HT1080 (cell line): ENCODE results near the gene C6orf132. TPM values are rescaled to one million over a fixed set of nuclear protein-coding genes. Genes with fewer than 3 reads are reported as not detected.

ENCODE experiments used
- DNase-seq: peaks from one replicate; pipeline ENCODE4 v3.0.0-alpha.2; 2015; ENCODE audit warnings: low read depth
- total RNA-seq: library from RNA; depleted of rRNA; stranded (reverse); fragments of >200 nt; shearing (Covaris generic); gene quantifications from 2 replicates; pipeline ENCODE4 v1.2.3, GENCODE V29; 2014

The C6orf132 gene
- total RNA-seq, 1 experiment from 2014 or later = not detected

GRCh38 chr6:42106112-42107023 is 36.1 kb downstream of the C6orf132 start:
- no peak for DNase-seq

DNA sequence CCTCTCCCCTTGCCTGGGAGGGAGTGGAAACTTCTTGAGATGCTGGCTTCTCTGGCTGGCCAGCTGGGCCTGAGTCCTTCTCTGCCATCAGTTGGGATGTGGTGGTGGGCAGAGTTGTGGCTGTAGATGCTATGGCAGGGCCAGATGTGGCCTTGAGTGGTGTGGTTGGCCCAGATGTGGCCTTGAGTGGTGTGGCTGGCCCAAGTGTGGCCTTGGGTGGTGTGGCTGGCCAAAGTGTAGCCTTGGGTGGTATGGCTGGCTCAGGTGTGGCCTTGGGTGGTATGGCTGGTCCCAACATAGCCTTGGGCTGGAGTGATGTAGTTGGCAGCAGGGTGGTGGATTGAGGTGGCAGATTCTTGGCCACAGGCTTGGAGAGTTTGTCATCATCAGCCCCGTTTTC is 36.7 kb downstream of the C6orf132 start:
- DNase-seq = no peak

DNA sequence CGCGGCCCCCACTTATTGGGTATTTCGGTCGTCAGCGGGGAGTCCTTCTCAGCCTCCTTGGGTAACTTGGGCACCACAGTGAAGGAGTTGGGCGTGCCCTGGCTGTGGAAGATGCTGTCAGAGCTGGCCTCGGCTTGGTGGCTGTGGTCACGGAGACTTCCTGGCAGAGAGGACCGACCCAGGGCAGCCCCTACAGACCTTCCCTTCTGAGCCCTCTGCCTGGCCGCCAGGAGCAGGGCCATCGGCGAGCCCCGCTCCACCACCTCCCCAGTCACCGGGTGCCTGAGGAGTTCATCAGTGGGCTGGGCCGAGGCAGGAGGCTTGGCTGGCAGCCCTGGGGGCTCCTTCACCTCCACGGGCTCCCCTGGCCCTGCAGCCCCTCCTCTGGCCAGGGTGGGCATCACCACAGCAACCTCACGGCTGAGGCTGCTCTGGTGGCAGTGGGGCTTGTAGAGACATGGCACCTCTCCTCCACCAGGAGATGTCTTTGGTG is 37.2 kb downstream of the C6orf132 start:
- no peak for DNase-seq

GRCh38 chr6:42104804-42105125 is 37.7 kb downstream of the C6orf132 start:
- no peak for DNase-seq

DNA sequence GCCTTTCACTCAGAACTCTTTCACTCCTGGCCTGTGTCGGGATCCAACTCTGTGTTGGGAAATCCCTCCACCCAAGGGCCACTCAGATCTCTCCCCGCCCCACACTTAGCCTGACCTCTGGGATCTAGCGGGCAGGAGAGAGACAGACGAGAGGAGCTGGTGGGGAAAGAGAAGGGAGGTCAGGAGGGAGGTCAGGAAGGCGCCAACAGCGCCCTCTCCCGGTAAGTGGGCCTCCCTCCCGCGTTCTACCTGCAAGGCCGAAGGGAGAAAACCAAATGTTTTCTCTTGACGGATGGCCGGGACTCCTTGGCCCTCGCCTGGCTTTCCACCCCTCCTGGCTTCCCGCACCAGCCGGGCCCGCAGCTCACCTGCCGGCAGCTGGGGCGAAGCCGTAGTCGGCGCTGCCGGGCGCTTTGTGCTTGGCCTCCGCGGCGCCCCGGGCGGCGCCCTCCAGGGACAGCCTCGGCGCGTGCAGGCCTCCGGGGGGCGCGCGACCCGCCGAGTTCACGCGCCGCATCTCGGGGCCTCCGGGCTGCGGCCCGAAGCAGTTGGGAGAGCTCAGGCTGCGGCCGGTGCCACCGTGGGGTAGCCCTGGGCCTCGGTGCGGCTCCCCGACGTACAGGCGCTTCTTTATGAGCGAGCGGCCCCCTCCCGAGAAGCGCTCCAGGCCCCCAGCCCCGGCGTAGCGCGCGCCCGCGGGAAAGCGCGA is 38.2 kb downstream of the C6orf132 start:
- DNase-seq = no peak

GRCh38 chr6:42103753-42104094 is 38.7 kb downstream of the C6orf132 start:
- no peak for DNase-seq

DNA sequence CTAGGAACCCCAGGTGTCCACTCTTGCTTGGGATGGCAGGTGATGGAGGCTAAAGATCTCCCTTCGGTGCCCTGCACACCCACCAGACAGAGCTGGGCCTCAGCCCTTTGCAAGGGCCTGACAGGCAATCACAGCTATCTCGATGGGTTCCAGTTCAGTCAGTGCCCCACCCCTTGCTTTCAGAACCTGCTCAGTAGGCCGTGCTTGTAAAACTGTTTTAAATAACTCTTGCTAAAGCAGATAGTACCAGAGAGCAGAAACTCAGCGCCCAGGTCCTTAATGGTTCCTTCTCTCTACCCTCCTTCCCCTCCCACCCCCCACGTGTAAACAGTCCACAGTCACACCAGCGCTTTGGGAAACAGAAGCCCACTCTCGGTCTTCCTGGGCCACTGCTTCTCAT is 39.2 kb downstream of the C6orf132 start:
- no peak for DNase-seq

GRCh38 chr6:42101186-42101657 is 41.2 kb downstream of the C6orf132 start:
- DNase-seq = no peak

DNA sequence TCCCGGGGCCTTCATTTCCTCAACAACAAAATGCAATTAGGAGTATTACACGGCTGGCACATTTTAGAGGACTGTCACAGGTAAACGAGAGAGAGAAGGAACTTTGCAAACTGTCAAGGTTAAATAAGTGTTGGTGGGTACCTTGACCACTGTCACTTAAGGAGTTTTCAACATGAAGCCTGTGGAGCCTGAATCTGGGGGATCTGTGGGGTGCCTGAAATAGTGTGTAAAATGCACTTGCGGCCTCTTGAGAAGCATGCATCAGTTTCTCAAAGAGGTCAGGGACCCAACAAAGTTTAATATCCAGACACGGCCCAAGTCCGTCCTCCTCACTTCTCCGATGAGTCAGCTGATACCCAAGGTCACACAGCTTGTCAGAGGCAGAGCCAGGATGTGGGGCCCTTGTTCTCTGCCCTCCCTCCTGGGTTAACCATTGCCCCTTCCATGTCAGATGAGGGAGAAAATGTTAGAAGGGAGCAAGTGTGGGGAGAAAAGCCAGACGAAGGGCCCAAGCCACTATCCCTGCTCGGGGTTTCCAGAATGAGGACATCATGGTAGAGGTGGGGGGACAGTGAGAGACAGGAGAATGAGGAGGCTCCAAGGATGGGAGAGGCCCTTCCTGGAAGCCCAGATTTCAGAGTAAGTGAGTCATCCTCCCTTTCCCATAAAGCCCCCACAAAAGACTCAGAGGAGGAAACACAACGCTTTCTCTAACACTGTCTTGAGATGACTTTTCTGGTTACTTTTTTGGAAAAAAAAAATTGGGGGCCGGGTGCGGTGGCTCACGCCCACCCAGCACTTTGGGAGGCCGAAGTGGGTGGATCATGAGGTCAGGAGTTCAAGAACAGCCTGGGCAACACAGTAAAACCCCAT is 42.2 kb downstream of the C6orf132 start:
- peak; percentile 86 for DNase-seq

- peak; percentile 78 for DNase-seq
Measured at GRCh38 chr6:42099340-42100028, 42.9 kb downstream of the C6orf132 start.

DNA sequence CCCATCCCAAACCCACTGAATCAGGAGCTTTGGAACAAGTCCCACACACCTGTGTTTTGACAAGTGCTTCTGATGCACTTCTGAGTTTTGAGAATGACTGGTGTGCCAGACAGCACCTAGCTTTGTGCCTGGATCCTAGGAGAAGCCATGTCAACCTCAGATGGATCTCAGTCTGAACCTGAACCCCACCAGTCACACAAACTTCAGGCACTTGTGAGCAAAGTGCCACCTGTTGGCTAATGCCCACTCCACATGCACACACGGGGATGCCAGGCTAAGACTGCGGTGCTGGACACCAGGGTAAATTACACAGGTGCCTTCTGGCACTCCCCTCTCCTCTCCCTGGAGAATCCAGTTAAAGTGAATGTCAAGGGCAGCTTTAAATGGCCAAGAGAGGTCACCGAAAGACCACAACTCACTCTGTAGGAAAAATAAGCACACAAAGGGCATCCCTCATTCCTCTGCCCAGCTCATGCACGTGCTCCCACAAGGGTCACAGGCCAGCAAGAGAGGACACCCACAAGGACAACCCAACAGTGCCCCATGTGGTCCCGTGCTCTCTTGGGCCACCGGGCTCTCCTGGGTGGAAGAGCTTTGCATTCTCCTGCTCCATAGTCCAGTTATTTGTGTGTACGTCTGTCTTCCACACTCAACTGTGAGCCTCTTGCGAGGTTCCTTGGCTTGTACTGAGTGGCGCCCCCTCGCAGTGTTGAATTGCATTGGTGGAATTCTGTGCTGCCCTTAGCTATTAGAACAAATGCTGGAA is 46.5 kb downstream of the C6orf132 start:
- DNase-seq = no peak

GRCh38 chr6:42095094-42095493 is 47.3 kb downstream of the C6orf132 start:
- no peak for DNase-seq

- peak; percentile 6 for DNase-seq
Measured at GRCh38 chr6:42093582-42094329, 48.7 kb downstream of the C6orf132 start.

- DNase-seq = no peak
Measured at GRCh38 chr6:42091718-42092023, 50.7 kb downstream of the C6orf132 start.

DNA sequence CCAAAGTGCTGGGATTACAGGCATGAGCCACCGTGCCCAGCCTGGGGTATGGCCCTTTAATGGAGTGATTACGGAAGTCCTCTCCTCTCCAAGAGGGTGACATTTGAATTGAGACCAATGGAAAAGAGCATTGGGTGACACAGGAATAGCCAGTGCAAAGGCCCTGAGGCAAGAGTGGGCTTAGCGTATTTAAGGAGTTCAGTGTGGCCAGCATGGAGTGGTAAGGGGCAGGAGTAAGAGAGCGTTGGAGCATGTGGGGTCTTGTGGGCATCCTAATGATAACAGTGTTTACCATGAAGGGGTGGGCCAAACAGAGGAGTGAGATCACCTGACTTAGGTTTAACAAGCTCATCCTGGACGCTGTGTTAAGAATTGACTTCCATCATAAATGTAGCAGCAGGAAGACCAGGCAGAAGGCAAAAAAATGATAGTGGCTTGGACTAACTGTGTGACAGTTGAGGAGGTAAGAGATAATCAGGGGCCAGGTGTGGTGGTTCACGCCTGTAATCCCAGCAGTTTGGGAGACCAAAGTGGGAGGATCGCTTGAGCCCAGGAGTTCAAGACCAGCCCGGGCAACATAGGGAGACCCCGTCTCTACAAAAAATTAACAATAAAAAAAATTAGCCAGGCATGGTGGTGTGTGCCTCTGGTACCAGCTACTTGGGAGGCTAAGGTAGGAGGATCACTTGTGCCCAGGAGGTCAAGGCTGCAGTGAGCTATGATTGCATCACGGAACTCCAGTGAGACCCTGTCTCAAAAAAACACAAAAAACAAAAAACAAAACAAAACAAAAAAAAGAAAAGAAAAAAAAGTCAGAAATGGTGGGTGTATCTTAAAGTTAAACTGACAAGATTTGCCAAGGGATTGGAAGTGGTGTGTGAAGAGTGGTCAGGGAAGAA is 51.4 kb downstream of the C6orf132 start:
- no peak for DNase-seq

- DNase-seq = peak; percentile 71
Measured at GRCh38 chr6:42088101-42088591, 54.3 kb downstream of the C6orf132 start.

DNA sequence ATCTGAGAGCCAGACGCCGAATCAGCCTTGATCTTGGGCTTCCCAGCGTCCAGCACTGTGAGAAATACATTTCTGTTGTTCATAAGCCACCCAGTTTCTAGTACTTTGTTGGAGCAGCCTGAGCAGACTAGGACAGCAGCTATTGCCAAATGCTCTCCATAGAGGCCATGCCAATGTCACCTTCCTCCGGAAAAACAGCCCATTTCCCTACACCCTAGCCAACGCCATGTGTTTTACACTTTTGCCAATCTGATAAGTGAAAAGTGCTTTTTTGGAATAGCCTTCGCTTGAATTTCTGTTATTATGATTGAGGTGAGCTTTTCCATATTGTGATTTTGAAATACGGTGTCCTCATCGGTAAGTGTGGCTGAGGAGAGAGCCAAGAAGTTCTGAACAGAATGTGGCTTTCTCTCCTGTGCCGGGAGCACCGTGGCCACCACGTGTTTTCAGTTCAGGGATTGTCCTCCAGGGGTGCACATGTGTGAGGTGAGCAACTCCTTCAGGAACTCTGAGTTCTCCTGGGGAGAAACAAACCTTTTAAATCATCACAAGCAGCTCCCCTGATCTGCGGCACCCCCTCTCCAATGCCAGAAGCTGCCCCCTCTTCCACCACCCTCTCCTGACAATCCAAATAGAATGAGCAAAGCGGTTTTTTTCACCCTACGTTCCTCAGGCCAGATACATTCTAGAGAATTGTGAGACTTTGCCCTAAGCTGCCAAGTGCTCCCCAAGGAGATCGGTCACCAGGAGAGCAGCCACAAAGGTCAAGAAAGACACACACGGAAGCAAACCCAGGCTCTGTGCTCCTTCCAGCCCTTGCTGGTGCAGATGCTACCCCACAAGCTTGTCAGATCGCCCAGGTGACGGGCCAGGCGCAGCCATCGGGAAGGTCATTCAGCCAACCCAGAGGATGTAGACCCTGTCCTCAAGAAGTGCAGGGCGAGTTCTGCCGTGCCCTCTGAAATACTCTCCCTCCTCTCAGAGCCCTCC is 56.1 kb downstream of the C6orf132 start:
- no peak for DNase-seq
